Thyroid gland (tissue), 4 donors: ENCODE results near the gene DMRT1. TPM values are rescaled to one million over a fixed set of nuclear protein-coding genes. Genes with fewer than 3 reads are reported as not detected.

Source experiments
- DNase-seq, 2 donors: peaks; one replicate each; pipeline ENCODE4 v3.0.0-alpha.2; 2019
- H3K27ac ChIP-seq, 3 donors: fragments of 200-600 bp; sonication (generic); 1 replicate in 2 of 3; 2 replicates in 1 of 3; pipeline ENCODE4 v1.5.1; 2016 to 2019; ENCODE audit warnings: mild to moderate bottlenecking in 1 of 3, moderate library complexity in 1 of 3
- H3K27me3 ChIP-seq: fragments of 200-600 bp; sonication (generic); one replicate; pipeline ENCODE4 v1.5.1; 2019
- H3K36me3 ChIP-seq, 2 donors: fragments of 200-600 bp; sonication (generic); one replicate each; pipeline ENCODE4 v1.5.1; 2016 to 2019
- H3K4me1 ChIP-seq, 2 donors: fragments of 200-600 bp; sonication (generic); one replicate each; pipeline ENCODE4 v1.5.1; 2017 to 2019
- H3K4me3 ChIP-seq, 3 donors: fragments of 200-600 bp; sonication (generic); replicated peaks in 1 of 3; 1 replicate in 2 of 3; 2 replicates in 1 of 3; pipeline ENCODE4 v1.5.1; 2016; ENCODE audit warnings: mild to moderate bottlenecking in 1 of 3
- H3K9me3 ChIP-seq: fragments of 200-600 bp; sonication (generic); one replicate; pipeline ENCODE4 v1.5.1; 2017
- CTCF ChIP-seq, 6 experiments: fragments of 200-600 bp in 3 of 6; fragments of 450-650 bp in 3 of 6; sonication (generic) in 3 of 6; IDR thresholded peaks; one replicate each; pipeline ENCODE4 v1.5.1; 2016 to 2019; ENCODE audit warnings: antibody characterized with exemption in 6 of 6, mild to moderate bottlenecking in 2 of 6, inconsistent platforms in 1 of 6, moderate library complexity in 1 of 6
- POLR2A ChIP-seq, 2 donors: fragments of 450-650 bp; IDR thresholded peaks; one replicate each; pipeline ENCODE4 v1.6.1; 2017; ENCODE audit warnings: antibody characterized with exemption in 2 of 2, mild to moderate bottlenecking in 2 of 2, moderate library complexity in 1 of 2
- WGBS, 2 donors: methylation state at CpG; one replicate each; pipeline ENCODE4 v1.1.5; 2017; 5-methylcytosine and 5-hydroxymethylcytosine counted together
- intact Hi-C: fragments of 100-400 bp; cut with DNase I; formaldehyde crosslinking; loops from one replicate; pipeline ENCODE4 v1.15.1; 2023
- total RNA-seq, 4 donors: library from RNA; depleted of rRNA; stranded (reverse); fragments of >200 nt; gene quantifications; one replicate each; pipeline ENCODE4 v1.2.3, GENCODE V29; 2016

The DMRT1 gene
- total RNA-seq, 4 donors from 2014 or later: 0.33 to 2.0 (median 0.94) TPM; not detected in 1

- Histone ChIP-seq H3K4me1 (peaks cover 43 to 60% of the 10 kb centered on the region in 2 donors), H3K4me3 (no peak overlapping the region), H3K27ac (peak overlapping the region in 2 of 3 donors; percentile 60 to 80), H3K9me3 (no peaks in the 10 kb centered on the region), H3K36me3 (no peaks in the 10 kb centered on the region), H3K27me3 (no peaks in the 10 kb centered on the region)
- DNase-seq: no peak
- 46 to 47% methylated on average over 6 of the region's 6 CpGs for WGBS, 2 donors
- intact Hi-C loops: no loop called here
- TF ChIP-seq CTCF (IDR thresholded peaks at IDR 0.05): no peak
- TF ChIP-seq POLR2A (IDR thresholded peaks at IDR 0.05): no peak
Measured at GRCh38 chr9:967436-967835, 125.9 kb downstream of the DMRT1 start.

GRCh38 chr9:967903-968641 lies 126.6 kb downstream of the DMRT1 start:
- DNase-seq: peak in 1 of 2 donors; percentile 64
- WGBS, 2 donors: 33 to 41% methylated on average over 14 to 15 of the region's 15 CpGs
- TF ChIP-seq CTCF (IDR thresholded peaks at IDR 0.05) (no peak), POLR2A (IDR thresholded peaks at IDR 0.05) (peak in 1 of 2 donors; percentile 77)
- no peaks in the 10 kb centered on the region for H3K27me3 ChIP-seq
- H3K27ac ChIP-seq: peak overlapping the region in 2 of 3 donors; percentile 60 to 80
- intact Hi-C loops: no loop called here
- H3K4me1 ChIP-seq: peaks cover 48 to 67% of the 10 kb centered on the region in 2 donors
- no peak overlapping the region for H3K4me3 ChIP-seq
- no peaks in the 10 kb centered on the region for H3K9me3 ChIP-seq
- no peaks in the 10 kb centered on the region for H3K36me3 ChIP-seq

- H3K27ac ChIP-seq: no peak overlapping the region
- TF ChIP-seq CTCF (IDR thresholded peaks at IDR 0.05) (no peak), POLR2A (IDR thresholded peaks at IDR 0.05) (no peak)
- H3K4me1 ChIP-seq: peaks cover 36 to 59% of the 10 kb centered on the region in 2 donors
- intact Hi-C loops: no loop called here
- H3K4me3 ChIP-seq: no peak overlapping the region
- H3K9me3 ChIP-seq: no peaks in the 10 kb centered on the region
- no peak for DNase-seq
- WGBS, 2 donors: 38 to 53% methylated on average over 19 to 32 of the region's 49 CpGs
- H3K36me3 ChIP-seq: no peaks in the 10 kb centered on the region
- H3K27me3 ChIP-seq: no peaks in the 10 kb centered on the region
Measured at GRCh38 chr9:969310-970150, 128.0 kb downstream of the DMRT1 start.

GRCh38 chr9:970151-970996 lies 128.9 kb downstream of the DMRT1 start:
- TF ChIP-seq CTCF (IDR thresholded peaks at IDR 0.05) (no peak), POLR2A (IDR thresholded peaks at IDR 0.05) (no peak)
- intact Hi-C loops: no loop called here
- peaks cover 31 to 51% of the 10 kb centered on the region in 2 donors for H3K4me1 ChIP-seq
- H3K27me3 ChIP-seq: no peaks in the 10 kb centered on the region
- H3K9me3 ChIP-seq: no peaks in the 10 kb centered on the region
- H3K4me3 ChIP-seq: no peak overlapping the region
- no peaks in the 10 kb centered on the region for H3K36me3 ChIP-seq
- H3K27ac ChIP-seq: no peak overlapping the region
- 35 to 48% methylated on average over 22 to 47 of the region's 57 CpGs for WGBS, 2 donors
- no peak for DNase-seq
